ENCODE measurements around the gene GPSM3. TPM values are rescaled to one million over a fixed set of nuclear protein-coding genes. Genes with fewer than 3 reads are reported as not detected.
A peak's percentile ranks its signal among the peaks of the same experiment; 100 is the strongest.

The GPSM3 gene
- total and polyA plus RNA-seq, 2 of the 13 experiments (the other 11 are each of a cell fraction or from before 2014, with no cell fraction given), result 0.18 to 6.2 TPM

GRCh38 chr6:32190054-32190851, 2.2 kb downstream of the GPSM3 start, which contains the start of gene PBX2 (continued):
- TF ChIP-seq ZHX1 (CRISPR knock-in tag; IDR thresholded peaks at IDR 0.05; ENCODE audit: low read depth), result no peak
- TF ChIP-seq, protein P1, sequence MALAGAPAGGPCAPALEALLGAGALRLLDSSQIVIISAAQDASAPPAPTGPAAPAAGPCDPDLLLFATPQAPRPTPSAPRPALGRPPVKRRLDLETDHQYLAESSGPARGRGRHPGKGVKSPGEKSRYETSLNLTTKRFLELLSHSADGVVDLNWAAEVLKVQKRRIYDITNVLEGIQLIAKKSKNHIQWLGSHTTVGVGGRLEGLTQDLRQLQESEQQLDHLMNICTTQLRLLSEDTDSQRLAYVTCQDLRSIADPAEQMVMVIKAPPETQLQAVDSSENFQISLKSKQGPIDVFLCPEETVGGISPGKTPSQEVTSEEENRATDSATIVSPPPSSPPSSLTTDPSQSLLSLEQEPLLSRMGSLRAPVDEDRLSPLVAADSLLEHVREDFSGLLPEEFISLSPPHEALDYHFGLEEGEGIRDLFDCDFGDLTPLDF (CRISPR knock-in tag; IDR thresholded peaks at IDR 0.05), result no peak
- TF ChIP-seq PLSCR1 (CRISPR knock-in tag; IDR thresholded peaks at IDR 0.05; ENCODE audit: borderline replicate concordance), result no peak
- peak; percentile 51 for TF ChIP-seq ZNF687 (CRISPR knock-in tag; IDR thresholded peaks at IDR 0.05)
- TF ChIP-seq, protein P2, sequence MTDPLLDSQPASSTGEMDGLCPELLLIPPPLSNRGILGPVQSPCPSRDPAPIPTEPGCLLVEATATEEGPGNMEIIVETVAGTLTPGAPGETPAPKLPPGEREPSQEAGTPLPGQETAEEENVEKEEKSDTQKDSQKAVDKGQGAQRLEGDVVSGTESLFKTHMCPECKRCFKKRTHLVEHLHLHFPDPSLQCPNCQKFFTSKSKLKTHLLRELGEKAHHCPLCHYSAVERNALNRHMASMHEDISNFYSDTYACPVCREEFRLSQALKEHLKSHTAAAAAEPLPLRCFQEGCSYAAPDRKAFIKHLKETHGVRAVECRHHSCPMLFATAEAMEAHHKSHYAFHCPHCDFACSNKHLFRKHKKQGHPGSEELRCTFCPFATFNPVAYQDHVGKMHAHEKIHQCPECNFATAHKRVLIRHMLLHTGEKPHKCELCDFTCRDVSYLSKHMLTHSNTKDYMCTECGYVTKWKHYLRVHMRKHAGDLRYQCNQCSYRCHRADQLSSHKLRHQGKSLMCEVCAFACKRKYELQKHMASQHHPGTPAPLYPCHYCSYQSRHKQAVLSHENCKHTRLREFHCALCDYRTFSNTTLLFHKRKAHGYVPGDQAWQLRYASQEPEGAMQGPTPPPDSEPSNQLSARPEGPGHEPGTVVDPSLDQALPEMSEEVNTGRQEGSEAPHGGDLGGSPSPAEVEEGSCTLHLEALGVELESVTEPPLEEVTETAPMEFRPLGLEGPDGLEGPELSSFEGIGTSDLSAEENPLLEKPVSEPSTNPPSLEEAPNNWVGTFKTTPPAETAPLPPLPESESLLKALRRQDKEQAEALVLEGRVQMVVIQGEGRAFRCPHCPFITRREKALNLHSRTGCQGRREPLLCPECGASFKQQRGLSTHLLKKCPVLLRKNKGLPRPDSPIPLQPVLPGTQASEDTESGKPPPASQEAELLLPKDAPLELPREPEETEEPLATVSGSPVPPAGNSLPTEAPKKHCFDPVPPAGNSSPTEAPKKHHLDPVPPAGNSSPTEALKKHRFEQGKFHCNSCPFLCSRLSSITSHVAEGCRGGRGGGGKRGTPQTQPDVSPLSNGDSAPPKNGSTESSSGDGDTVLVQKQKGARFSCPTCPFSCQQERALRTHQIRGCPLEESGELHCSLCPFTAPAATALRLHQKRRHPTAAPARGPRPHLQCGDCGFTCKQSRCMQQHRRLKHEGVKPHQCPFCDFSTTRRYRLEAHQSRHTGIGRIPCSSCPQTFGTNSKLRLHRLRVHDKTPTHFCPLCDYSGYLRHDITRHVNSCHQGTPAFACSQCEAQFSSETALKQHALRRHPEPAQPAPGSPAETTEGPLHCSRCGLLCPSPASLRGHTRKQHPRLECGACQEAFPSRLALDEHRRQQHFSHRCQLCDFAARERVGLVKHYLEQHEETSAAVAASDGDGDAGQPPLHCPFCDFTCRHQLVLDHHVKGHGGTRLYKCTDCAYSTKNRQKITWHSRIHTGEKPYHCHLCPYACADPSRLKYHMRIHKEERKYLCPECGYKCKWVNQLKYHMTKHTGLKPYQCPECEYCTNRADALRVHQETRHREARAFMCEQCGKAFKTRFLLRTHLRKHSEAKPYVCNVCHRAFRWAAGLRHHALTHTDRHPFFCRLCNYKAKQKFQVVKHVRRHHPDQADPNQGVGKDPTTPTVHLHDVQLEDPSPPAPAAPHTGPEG (CRISPR knock-in tag; IDR thresholded peaks at IDR 0.05), result no peak
- TF ChIP-seq AGO2 (optimal IDR thresholded peaks at IDR 0.05; ENCODE audit: low read depth, low read length), result no peak
- no peak for TF ChIP-seq ZNF343 (CRISPR knock-in tag; IDR thresholded peaks at IDR 0.05)
- peak; percentile 75; the same call in 1 of the 2 replicates for TF ChIP-seq ZNF788 (CRISPR knock-in tag; IDR thresholded peaks at IDR 0.05; ENCODE audit: borderline replicate concordance)
- TF ChIP-seq ZNF841 (CRISPR knock-in tag; IDR thresholded peaks at IDR 0.05; ENCODE audit: borderline replicate concordance), result no peak
- no peak for TF ChIP-seq TOPORS (CRISPR knock-in tag; IDR thresholded peaks at IDR 0.05)
- no peak; the same call in 1 of the 2 replicates for TF ChIP-seq SIN3A (IDR thresholded peaks at IDR 0.05; ENCODE audit: borderline replicate concordance, low read depth, low read length)
- no peak for TF ChIP-seq ZNF382 (CRISPR knock-in tag; IDR thresholded peaks at IDR 0.05; ENCODE audit: borderline replicate concordance)
